Endothelial cell of umbilical vein (primary cell): Measurements from ENCODE around the gene HOXC5.

ENCODE experiments used
- MYC ChIP-seq: IDR thresholded peaks from one replicate; pipeline ENCODE4 v1.6.1; 2011; ENCODE audit warnings: mild to moderate bottlenecking, low read depth, low read length
- POLR2A ChIP-seq: IDR thresholded peaks from 2 replicates; pipeline ENCODE4 v1.6.1; 2012; ENCODE audit warnings: low read depth, mild to moderate bottlenecking, control low read depth, low read length
- POLR2AphosphoS5 ChIP-seq: IDR thresholded peaks from 2 replicates; pipeline ENCODE4 v1.6.1; 2012; ENCODE audit warnings: low read depth, mild to moderate bottlenecking, control low read depth, low read length, moderate library complexity; ENCODE audit not compliant: insufficient read depth
- TF ChIP-seq, protein P1 (sequence below), 2 donors: IDR thresholded peaks; 1 replicate in 1 of 2; 2 replicates in 1 of 2; pipeline ENCODE4 v1.5.1; 2011; ENCODE audit warnings: low read length in 2 of 2, mild to moderate bottlenecking in 2 of 2, moderate library complexity in 2 of 2, control low read depth in 1 of 2, inconsistent platforms in 1 of 2, low read depth in 1 of 2; ENCODE audit not compliant: insufficient read depth in 1 of 2; ENCODE audit errors: extremely low read depth in 1 of 2

DNA sequence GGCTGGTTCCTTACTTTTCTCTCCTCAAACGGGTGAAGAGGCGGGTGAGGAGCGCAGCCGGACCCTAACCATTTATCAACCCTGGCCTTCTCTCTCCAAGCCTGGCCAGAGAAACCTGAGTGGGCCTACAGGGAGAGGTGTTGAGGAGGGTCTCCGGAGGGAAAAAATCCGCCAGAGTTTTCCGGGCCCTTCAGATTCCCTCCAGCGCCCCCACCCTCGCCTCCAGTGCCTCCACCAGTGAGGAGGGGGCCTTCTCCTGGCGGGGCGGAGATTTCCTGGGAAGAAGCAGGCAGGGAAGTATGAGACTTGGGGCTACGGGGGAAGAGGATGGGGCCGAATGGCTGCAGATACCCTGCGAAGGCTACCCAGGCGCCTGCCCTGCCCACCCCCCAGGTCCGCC, 1.4 kb upstream of the HOXC5 start:
- TF ChIP-seq, protein P1, sequence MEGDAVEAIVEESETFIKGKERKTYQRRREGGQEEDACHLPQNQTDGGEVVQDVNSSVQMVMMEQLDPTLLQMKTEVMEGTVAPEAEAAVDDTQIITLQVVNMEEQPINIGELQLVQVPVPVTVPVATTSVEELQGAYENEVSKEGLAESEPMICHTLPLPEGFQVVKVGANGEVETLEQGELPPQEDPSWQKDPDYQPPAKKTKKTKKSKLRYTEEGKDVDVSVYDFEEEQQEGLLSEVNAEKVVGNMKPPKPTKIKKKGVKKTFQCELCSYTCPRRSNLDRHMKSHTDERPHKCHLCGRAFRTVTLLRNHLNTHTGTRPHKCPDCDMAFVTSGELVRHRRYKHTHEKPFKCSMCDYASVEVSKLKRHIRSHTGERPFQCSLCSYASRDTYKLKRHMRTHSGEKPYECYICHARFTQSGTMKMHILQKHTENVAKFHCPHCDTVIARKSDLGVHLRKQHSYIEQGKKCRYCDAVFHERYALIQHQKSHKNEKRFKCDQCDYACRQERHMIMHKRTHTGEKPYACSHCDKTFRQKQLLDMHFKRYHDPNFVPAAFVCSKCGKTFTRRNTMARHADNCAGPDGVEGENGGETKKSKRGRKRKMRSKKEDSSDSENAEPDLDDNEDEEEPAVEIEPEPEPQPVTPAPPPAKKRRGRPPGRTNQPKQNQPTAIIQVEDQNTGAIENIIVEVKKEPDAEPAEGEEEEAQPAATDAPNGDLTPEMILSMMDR (IDR thresholded peaks at IDR 0.05; ENCODE audit: extremely low read depth in 1 of 2, insufficient read depth in 1 of 2, low read depth in 1 of 2, low read length in 2 of 2) = no peak
- TF ChIP-seq MYC (no peak), POLR2AphosphoS5 (no peak), POLR2A (no peak)
